Measurements from ENCODE around the gene SCUBE1.

The SCUBE1 gene

GRCh38 chr22:43330178-43331068, 12.7 kb downstream of the SCUBE1 start:
- no peak overlapping the region for H2BK120ac ChIP-seq (ENCODE audit: low read depth, low read length)
- no peak overlapping the region for H3K4ac ChIP-seq (ENCODE audit: low read length)
- no peak overlapping the region for H3K9ac ChIP-seq (ENCODE audit: low read depth, low read length, poor library complexity)
- no CpG with 5 or more reads among the region's 7 CpGs for WGBS, 2 donors (ENCODE audit: extremely low coverage in 2 of 2, insufficient read length in 2 of 2, insufficient replicate concordance in 1 of 2)
- no peak overlapping the region for H3K4me2 ChIP-seq (ENCODE audit: insufficient read depth, low read length, poor library complexity, severe bottlenecking)
- peak overlapping the region; percentile 89 for H2AK5ac ChIP-seq (ENCODE audit: low read depth, low read length)
- H3K4me1 ChIP-seq (ENCODE audit: control insufficient read depth in 2 of 2, insufficient read depth in 1 of 2, low read depth in 1 of 2, low read length in 2 of 2): peaks cover 17 to 33% of the 10 kb centered on the region in 2 donors
- H3K9me3 ChIP-seq (replicated peaks in 1 of 2; ENCODE audit: control insufficient read depth in 2 of 2, insufficient read depth in 1 of 2, low read depth in 1 of 2, low read length in 2 of 2): no peaks in the 10 kb centered on the region
- no peak for DNase-seq (ENCODE audit: low spot score)
- no peak overlapping the region for H2BK12ac ChIP-seq (ENCODE audit: low read length)
- H4K8ac ChIP-seq (ENCODE audit: low read depth, low read length): no peak overlapping the region
- H3K14ac ChIP-seq (ENCODE audit: low read length): no peak overlapping the region
- H3K4me3 ChIP-seq (ENCODE audit: low read length in 2 of 2): no peak overlapping the region
- H2BK5ac ChIP-seq (ENCODE audit: low read length): no peak overlapping the region
- H2BK15ac ChIP-seq (ENCODE audit: low read length): no peak overlapping the region
- H3K79me1 ChIP-seq (ENCODE audit: low read depth, low read length): peaks cover 11% of the 10 kb centered on the region
- H3K18ac ChIP-seq (ENCODE audit: low read length): no peak overlapping the region
- no peak overlapping the region for H2AFZ ChIP-seq (ENCODE audit: low read length)
- no peak overlapping the region for H3K23ac ChIP-seq (ENCODE audit: low read depth, low read length, poor library complexity)
- H4K91ac ChIP-seq (ENCODE audit: low read depth, low read length, poor library complexity): no peak overlapping the region
- peaks cover 0 to 14% of the 10 kb centered on the region in 2 donors for H3K36me3 ChIP-seq (replicated peaks in 1 of 2; ENCODE audit: control insufficient read depth in 2 of 2, insufficient read depth in 2 of 2, low read length in 2 of 2)
- H3K27ac ChIP-seq (replicated peaks; ENCODE audit: low read length): no peak overlapping the region
- H3K27me3 ChIP-seq (ENCODE audit: control insufficient read depth in 3 of 3, insufficient read depth in 3 of 3, low read depth in 1 of 3, low read length in 3 of 3): peaks cover 0 to 16% (median 0%) of the 10 kb centered on the region in 3 experiments

- no CpG with 5 or more reads among the region's 7 CpGs for WGBS, 2 donors (ENCODE audit: extremely low coverage in 2 of 2, insufficient read length in 2 of 2, insufficient replicate concordance in 1 of 2)
- DNase-seq (ENCODE audit: low spot score): no peak
- Histone ChIP-seq H3K36me3 (replicated peaks in 1 of 2; ENCODE audit: control insufficient read depth in 2 of 2, insufficient read depth in 2 of 2, low read length in 2 of 2) (peaks cover 0 to 5% of the 10 kb centered on the region in 2 donors), H3K4me2 (ENCODE audit: insufficient read depth, low read length, poor library complexity, severe bottlenecking) (no peak overlapping the region), H4K8ac (ENCODE audit: low read depth, low read length) (no peak overlapping the region), H3K4me3 (ENCODE audit: low read length in 2 of 2) (no peak overlapping the region), H2BK120ac (ENCODE audit: low read depth, low read length) (peak overlapping the region; percentile 20), H2AK5ac (ENCODE audit: low read depth, low read length) (peak overlapping the region; percentile 89), H2AFZ (ENCODE audit: low read length) (no peak overlapping the region), H3K79me1 (ENCODE audit: low read depth, low read length) (peaks cover 8% of the 10 kb centered on the region), H3K27ac (replicated peaks; ENCODE audit: low read length) (no peak overlapping the region), H2BK15ac (ENCODE audit: low read length) (peak overlapping the region; percentile 61), H2BK12ac (ENCODE audit: low read length) (no peak overlapping the region), H3K23ac (ENCODE audit: low read depth, low read length, poor library complexity) (peak overlapping the region; percentile 36), H2BK5ac (ENCODE audit: low read length) (no peak overlapping the region), H3K18ac (ENCODE audit: low read length) (peak overlapping the region; percentile 66), H3K14ac (ENCODE audit: low read length) (peak overlapping the region; percentile 78), H3K9me3 (replicated peaks in 1 of 2; ENCODE audit: control insufficient read depth in 2 of 2, insufficient read depth in 1 of 2, low read depth in 1 of 2, low read length in 2 of 2) (no peaks in the 10 kb centered on the region), H3K9ac (ENCODE audit: low read depth, low read length, poor library complexity) (peak overlapping the region; percentile 32), H4K91ac (ENCODE audit: low read depth, low read length, poor library complexity) (no peak overlapping the region), H3K27me3 (ENCODE audit: control insufficient read depth in 3 of 3, insufficient read depth in 3 of 3, low read depth in 1 of 3, low read length in 3 of 3) (peaks cover 0 to 22% (median 0%) of the 10 kb centered on the region in 3 experiments), H3K4me1 (ENCODE audit: control insufficient read depth in 2 of 2, insufficient read depth in 1 of 2, low read depth in 1 of 2, low read length in 2 of 2) (peaks cover 17 to 43% of the 10 kb centered on the region in 2 donors), H3K4ac (ENCODE audit: low read length) (peak overlapping the region; percentile 43)
Observed at GRCh38 chr22:43329061-43329460, 14.1 kb downstream of the SCUBE1 start.

GRCh38 chr22:43327157-43327438, 16.1 kb downstream of the SCUBE1 start:
- Histone ChIP-seq H4K91ac (ENCODE audit: low read depth, low read length, poor library complexity) (peak overlapping the region; percentile 13), H3K9ac (ENCODE audit: low read depth, low read length, poor library complexity) (peak overlapping the region; percentile 10), H2BK120ac (ENCODE audit: low read depth, low read length) (no peak overlapping the region), H3K14ac (ENCODE audit: low read length) (no peak overlapping the region), H3K4me3 (ENCODE audit: low read length in 2 of 2) (no peak overlapping the region), H3K27me3 (ENCODE audit: control insufficient read depth in 3 of 3, insufficient read depth in 3 of 3, low read depth in 1 of 3, low read length in 3 of 3) (peaks cover 0 to 25% (median 0%) of the 10 kb centered on the region in 3 experiments), H3K18ac (ENCODE audit: low read length) (peak overlapping the region; percentile 22), H2BK15ac (ENCODE audit: low read length) (peak overlapping the region; percentile 0), H3K23ac (ENCODE audit: low read depth, low read length, poor library complexity) (no peak overlapping the region), H2BK12ac (ENCODE audit: low read length) (no peak overlapping the region), H2AFZ (ENCODE audit: low read length) (no peak overlapping the region), H2AK5ac (ENCODE audit: low read depth, low read length) (no peak overlapping the region), H3K27ac (replicated peaks; ENCODE audit: low read length) (peak overlapping the region; percentile 96), H3K79me1 (ENCODE audit: low read depth, low read length) (peaks cover 12% of the 10 kb centered on the region), H2BK5ac (ENCODE audit: low read length) (peak overlapping the region; percentile 63), H3K9me3 (replicated peaks in 1 of 2; ENCODE audit: control insufficient read depth in 2 of 2, insufficient read depth in 1 of 2, low read depth in 1 of 2, low read length in 2 of 2) (no peaks in the 10 kb centered on the region), H3K4me2 (ENCODE audit: insufficient read depth, low read length, poor library complexity, severe bottlenecking) (no peak overlapping the region), H4K8ac (ENCODE audit: low read depth, low read length) (no peak overlapping the region), H3K4me1 (ENCODE audit: control insufficient read depth in 2 of 2, insufficient read depth in 1 of 2, low read depth in 1 of 2, low read length in 2 of 2) (peaks cover 17 to 54% of the 10 kb centered on the region in 2 donors), H3K4ac (ENCODE audit: low read length) (no peak overlapping the region), H3K36me3 (replicated peaks in 1 of 2; ENCODE audit: control insufficient read depth in 2 of 2, insufficient read depth in 2 of 2, low read length in 2 of 2) (no peaks in the 10 kb centered on the region)
- no CpG with 5 or more reads among the region's 2 CpGs for WGBS, 2 donors (ENCODE audit: extremely low coverage in 2 of 2, insufficient read length in 2 of 2, insufficient replicate concordance in 1 of 2)
- DNase-seq (ENCODE audit: low spot score): no peak

DNA sequence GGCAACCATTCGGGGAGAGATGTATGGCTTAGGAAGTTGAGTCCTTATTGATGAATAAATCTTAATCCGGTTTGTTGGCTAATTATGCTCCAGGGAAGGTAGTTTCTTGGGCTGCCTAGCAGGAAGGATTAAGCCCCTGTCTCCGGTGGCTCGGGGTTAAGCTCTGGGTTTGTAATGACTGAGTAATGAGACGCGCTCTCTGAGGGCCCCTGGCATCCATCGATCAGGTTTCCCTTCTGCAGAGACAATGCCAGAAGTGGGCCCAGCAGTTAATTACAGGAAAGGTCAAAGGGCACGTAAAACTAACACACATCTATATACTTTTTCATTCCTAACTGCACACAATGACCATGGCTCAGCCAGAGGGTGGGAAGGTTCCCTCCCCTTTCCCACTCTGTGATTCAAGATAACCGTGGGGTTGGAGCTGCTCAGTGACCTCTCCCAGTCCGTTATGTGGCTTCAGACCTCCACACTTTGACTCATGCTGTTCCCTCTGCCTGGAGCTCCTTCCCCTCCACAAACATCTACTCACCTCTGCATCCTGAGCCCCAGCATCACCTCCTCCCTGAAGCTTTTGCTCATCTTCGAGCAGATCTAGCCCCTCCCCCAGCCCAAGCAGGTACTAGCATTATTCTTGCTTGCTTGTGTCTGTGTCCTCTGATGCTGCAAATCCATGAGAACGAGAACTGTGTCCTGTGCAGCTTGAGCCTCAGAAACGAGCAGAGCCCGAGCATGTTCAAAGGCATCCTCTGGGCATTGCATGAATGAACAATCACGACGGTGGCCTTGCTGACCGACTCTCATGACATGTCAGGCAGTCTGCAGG, 16.6 kb downstream of the SCUBE1 start:
- Histone ChIP-seq H2AK5ac (ENCODE audit: low read depth, low read length) (no peak overlapping the region), H3K18ac (ENCODE audit: low read length) (peak overlapping the region; percentile 22), H3K27ac (replicated peaks; ENCODE audit: low read length) (peak overlapping the region; percentile 96), H3K9me3 (replicated peaks in 1 of 2; ENCODE audit: control insufficient read depth in 2 of 2, insufficient read depth in 1 of 2, low read depth in 1 of 2, low read length in 2 of 2) (no peaks in the 10 kb centered on the region), H2AFZ (ENCODE audit: low read length) (peak overlapping the region; percentile 60), H3K4me2 (ENCODE audit: insufficient read depth, low read length, poor library complexity, severe bottlenecking) (no peak overlapping the region), H3K9ac (ENCODE audit: low read depth, low read length, poor library complexity) (peak overlapping the region; percentile 10), H3K4ac (ENCODE audit: low read length) (no peak overlapping the region), H4K8ac (ENCODE audit: low read depth, low read length) (no peak overlapping the region), H3K4me1 (ENCODE audit: control insufficient read depth in 2 of 2, insufficient read depth in 1 of 2, low read depth in 1 of 2, low read length in 2 of 2) (peaks cover 17 to 52% of the 10 kb centered on the region in 2 donors), H2BK15ac (ENCODE audit: low read length) (peak overlapping the region; percentile 0), H3K23ac (ENCODE audit: low read depth, low read length, poor library complexity) (no peak overlapping the region), H4K91ac (ENCODE audit: low read depth, low read length, poor library complexity) (peak overlapping the region; percentile 13), H3K4me3 (ENCODE audit: low read length in 2 of 2) (no peak overlapping the region), H2BK12ac (ENCODE audit: low read length) (no peak overlapping the region), H3K27me3 (ENCODE audit: control insufficient read depth in 3 of 3, insufficient read depth in 3 of 3, low read depth in 1 of 3, low read length in 3 of 3) (peaks cover 0 to 25% (median 0%) of the 10 kb centered on the region in 3 experiments), H2BK120ac (ENCODE audit: low read depth, low read length) (no peak overlapping the region), H3K36me3 (replicated peaks in 1 of 2; ENCODE audit: control insufficient read depth in 2 of 2, insufficient read depth in 2 of 2, low read length in 2 of 2) (no peaks in the 10 kb centered on the region), H3K14ac (ENCODE audit: low read length) (no peak overlapping the region), H2BK5ac (ENCODE audit: low read length) (peak overlapping the region; percentile 63), H3K79me1 (ENCODE audit: low read depth, low read length) (peaks cover 12% of the 10 kb centered on the region)
- DNase-seq (ENCODE audit: low spot score): peak; percentile 94
- WGBS, 2 donors (ENCODE audit: extremely low coverage in 2 of 2, insufficient read length in 2 of 2, insufficient replicate concordance in 1 of 2): no CpG with 5 or more reads among the region's 17 CpGs

Data from neuronal stem cell (in vitro differentiated cells).